ENCODE data around the gene SEMG1. TPM values are rescaled to one million over a fixed set of nuclear protein-coding genes. Genes with fewer than 3 reads are reported as not detected.

SEMG1 gene
- not detected for total RNA-seq

GRCh38 chr20:45206725-45207124 lies at the start of gene SEMG1:
Gene SEMG1, plus strand, starts transcription at chr20:45207033. Its CDS starts 21 bp downstream, at chr20:45207054.

GRCh38 chr20:45174434-45175364 lies 32.1 kb upstream of the SEMG1 start, which contains the start of gene PI3:
Gene PI3, plus strand, starts transcription at chr20:45174902. Its CDS starts 21 bp downstream, at chr20:45174923.

GRCh38 chr20:45221076-45221475 lies 14.2 kb downstream of the SEMG1 start, which contains the start of gene SEMG2:
Gene SEMG2, plus strand, starts transcription at chr20:45221373. Its CDS starts 17 bp downstream, at chr20:45221390.

GRCh38 chr20:45254383-45255262 lies 47.8 kb downstream of the SEMG1 start, which contains the start of gene SLPI:
Gene SLPI, minus strand, starts transcription at chr20:45254564. Its CDS starts 21 bp downstream, at chr20:45254543.

Other genes with a start within 250 kb of the SEMG1 start
- gene TOMM34, start 246.6 kb upstream of the SEMG1 start, total RNA-seq = 10 to 100 TPM; 16.5 to 18.6 TPM
- 10 to 100 TPM; 23.4 to 39.0 TPM for gene STK4, start 240.5 kb upstream of the SEMG1 start, total RNA-seq
- gene KCNS1, start 105.9 kb upstream of the SEMG1 start, total RNA-seq = under 1 TPM; 0.34 to 0.67 TPM
- not detected for gene WFDC5, start 91.9 kb upstream of the SEMG1 start, total RNA-seq
- not detected for gene WFDC12, start 82.6 kb upstream of the SEMG1 start, total RNA-seq
- gene PI3, start 32.1 kb upstream of the SEMG1 start, total RNA-seq = under 1 TPM in 1 of 2 donors, not detected in 1; 0.69 TPM
- not detected for gene SEMG2, start 14.3 kb downstream of the SEMG1 start, total RNA-seq
- gene SLPI, start 47.5 kb downstream of the SEMG1 start, total RNA-seq = not detected
- gene RBPJL, start 99.8 kb downstream of the SEMG1 start, total RNA-seq = not detected
- gene MATN4, start 101.3 kb downstream of the SEMG1 start, total RNA-seq = not detected
- 1 to 10 TPM; 7.2 to 8.0 TPM for gene SDC4, start 141.4 kb downstream of the SEMG1 start, total RNA-seq
- gene SYS1, start 156.1 kb downstream of the SEMG1 start, total RNA-seq = 10 to 100 TPM; 16.2 to 21.3 TPM
- gene TP53TG5, start 171.3 kb downstream of the SEMG1 start, total RNA-seq = not detected
- 10 to 100 TPM in 1 of 2 donors, under 1 TPM in 1; 0.69 to 11.0 TPM for gene DBNDD2, start 201.3 kb downstream of the SEMG1 start, total RNA-seq
- 10 to 100 TPM; 39.9 to 46.3 TPM for gene PIGT, start 209.1 kb downstream of the SEMG1 start, total RNA-seq